Measurements from ENCODE around the gene SHC3.
A peak's percentile ranks its signal among the peaks of the same experiment; 100 is the strongest.

The SHC3 gene

DNA sequence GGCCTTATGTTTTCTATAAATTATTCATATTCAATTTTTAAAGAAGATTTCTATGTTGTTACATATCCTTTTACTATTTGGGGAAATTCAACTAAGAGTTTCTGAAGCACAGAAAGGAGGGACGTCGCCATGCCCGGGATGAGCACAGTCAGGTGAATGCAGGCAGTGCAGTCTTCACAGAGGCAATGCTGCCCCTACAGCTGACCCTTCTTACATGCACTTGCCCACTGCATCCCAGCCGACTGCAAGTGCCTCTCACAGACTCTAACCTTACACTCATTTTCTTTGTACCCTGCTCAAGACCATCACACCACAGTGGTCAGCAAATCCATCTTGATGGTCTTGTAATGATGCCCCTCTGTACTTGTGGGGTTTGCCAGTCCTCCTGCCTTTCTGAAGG, 73.8 kb downstream of the SHC3 start:
- DNase-seq: no peak

GRCh38 chr9:89097219-89097618, 81.4 kb downstream of the SHC3 start:
- DNase-seq: no peak

- no peak for DNase-seq
Measured at GRCh38 chr9:89096807-89097206, 81.8 kb downstream of the SHC3 start.

DNA sequence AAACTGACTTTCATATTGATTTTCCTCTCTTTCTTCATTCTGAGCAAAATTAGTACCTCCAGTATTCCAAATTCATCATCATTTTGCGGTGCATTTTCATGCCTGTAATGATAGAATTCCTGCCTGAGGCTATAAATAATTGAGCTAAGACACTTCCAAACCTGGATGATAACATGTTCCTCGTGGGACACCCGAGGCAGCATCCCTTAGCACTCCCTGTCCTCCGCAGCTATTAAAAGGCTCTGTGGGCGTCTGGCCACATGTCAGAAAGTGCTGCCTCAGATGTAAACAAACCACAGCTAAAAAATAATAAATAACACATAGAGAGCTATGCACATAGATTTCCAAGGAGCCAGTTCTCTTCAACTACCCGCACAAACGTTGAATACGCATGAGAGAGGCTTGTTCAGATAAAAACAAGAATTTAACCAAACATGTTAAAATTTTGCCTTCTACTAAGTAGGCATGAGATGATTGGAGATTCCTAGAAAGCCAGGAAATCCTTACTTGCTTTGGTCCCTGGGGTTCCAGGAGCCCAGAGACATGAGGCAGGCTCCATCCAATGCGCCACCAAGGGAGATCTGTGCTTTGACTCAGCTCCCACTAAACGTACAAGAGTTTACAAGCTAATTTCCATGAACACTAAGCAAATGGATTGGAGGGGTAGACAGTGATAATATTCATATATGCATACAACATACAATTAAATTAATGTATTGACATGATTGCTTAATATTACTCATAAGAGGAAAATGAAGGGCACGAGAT, 82.7 kb downstream of the SHC3 start:
- no peak for DNase-seq

DNA sequence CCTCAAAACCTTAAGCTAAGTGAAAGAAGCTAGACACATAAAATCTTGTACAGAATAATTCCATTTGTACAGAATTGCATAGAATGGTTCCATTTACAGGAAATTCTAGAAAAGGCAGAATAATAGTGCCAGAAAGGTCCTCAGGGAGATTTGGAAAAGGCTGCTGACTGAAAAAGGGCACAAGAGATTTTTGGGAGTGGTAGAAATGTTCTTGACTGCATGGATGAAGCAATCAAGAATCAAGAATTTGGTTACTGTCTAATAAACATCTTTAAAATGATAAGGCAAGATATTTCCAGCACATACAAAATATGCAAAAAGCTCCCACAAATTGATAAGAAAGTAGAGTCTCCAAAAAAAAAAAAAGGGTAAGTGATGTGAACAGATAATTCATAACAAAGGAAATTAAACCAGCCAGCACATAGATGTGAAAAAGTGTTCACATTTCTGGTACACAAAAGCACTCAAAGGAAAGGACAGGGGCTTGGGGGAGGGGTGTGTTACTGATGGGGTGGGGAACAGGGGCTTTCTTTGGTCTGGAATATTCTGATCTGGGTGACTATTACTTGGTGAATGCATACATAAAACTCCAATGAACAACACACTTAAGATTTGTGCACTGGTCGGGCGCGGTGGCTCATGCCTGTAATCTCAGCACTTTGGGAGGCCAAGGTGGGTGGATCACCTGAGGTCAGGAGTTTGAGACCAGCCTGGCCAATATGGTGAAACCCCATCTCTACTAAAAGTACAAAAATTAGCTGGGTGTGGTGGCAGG, 85.2 kb downstream of the SHC3 start:
- no peak for DNase-seq

DNA sequence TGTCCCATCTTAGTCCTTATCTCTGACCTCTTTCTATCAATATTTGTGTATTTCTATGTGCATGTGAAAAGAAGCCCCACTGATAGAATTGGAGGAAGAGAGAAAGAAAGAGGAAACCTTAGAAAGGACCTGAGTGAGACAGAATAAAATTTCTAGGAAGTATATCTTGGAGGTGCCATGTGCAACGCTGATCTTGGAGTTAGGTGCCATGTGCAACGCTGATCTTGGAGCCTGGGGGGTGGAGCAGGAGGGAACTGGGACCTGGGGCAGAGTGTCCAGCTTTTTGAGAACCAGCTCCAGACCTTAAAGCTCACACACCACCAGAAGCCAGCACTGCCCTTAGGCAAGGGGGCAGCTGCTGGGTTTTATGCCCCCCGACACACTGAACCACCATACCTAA, 89.4 kb downstream of the SHC3 start:
- DNase-seq: no peak

DNA sequence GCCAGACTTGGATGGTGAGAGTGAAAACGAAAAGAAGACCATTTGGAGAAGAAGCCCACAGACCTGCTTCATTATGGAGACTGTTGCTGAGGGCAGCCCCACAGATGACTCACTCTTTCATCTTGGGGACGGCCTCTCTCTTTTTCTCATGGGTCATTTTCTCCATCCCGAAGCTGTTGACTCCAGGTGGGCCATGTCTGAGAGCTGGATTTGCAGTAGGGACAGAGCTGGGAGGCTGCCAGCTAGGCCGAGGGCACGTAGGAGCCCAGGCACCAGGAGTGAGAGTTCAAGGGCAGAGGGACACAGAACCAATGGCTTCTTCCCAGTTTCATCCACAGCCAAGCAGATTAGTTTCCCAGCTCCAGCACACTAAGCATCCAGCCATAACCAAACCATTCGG, 95.0 kb downstream of the SHC3 start:
- no peak for DNase-seq

DNA sequence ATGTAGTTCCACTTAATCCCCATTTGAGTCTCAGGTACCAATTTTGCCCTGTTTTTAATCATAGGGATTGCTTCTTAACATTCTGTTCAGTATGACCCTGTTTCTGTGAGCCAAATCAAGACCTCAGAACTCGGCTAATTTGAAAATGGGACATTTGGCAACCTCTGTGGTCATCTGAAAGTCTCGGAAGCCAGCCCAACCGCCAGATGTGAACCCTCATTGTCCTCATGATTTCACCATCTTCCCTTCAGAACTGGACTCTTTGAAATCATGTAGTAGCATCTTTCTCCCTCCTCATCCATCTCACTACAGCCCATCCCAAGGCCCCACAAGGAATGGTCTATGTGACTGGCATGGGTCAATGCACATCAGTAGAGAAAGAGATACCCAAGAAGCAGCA, 98.4 kb downstream of the SHC3 start:
- DNase-seq: no peak

- DNase-seq: no peak
Measured at GRCh38 chr9:89079391-89079790, 99.2 kb downstream of the SHC3 start.

- no peak for DNase-seq
Measured at GRCh38 chr9:89078860-89079259, 99.8 kb downstream of the SHC3 start.

DNA sequence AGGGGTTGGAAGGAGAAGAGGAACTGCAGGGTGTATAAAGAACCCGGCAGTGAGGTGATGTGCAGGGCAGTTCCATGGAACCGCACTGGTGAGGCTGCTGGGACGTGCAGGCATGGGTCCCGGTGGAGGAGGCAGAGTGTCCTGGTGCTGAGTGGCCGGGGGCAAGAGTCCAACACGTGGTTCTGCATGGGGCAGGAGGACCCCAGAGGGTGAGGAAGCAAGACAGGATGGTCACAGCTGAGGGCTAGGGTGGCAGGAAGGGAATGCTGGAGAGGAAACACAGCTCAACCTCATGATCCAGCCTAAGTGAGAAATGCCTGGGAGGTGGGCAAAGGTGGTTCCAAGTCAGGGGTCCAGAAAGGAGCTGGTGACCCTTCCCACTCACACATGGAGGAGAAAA, 100.2 kb downstream of the SHC3 start:
- no peak for DNase-seq

DNA sequence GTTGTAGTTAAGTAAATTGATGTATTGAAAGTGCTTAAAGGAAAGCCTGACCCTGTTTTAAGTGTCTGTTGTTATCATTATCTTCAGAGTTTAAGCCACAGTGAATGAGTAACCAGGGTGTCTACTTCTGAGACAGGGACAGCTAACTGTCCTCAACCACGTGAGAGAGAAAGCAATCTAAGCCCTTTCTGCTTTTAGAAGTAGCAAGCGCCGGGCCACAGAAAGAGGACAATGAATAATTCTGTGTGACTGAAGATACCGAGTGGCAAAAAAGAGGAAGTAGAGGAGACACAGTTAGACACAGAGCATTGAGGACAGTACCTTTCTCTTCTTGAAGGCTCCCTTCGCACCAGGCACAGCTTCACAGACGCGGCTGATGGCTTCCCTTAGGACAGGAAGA, 101.1 kb downstream of the SHC3 start:
- DNase-seq: no peak

- DNase-seq: no peak
Measured at GRCh38 chr9:89073397-89073796, 105.2 kb downstream of the SHC3 start.

GRCh38 chr9:89071591-89071990, 107.0 kb downstream of the SHC3 start:
- DNase-seq: no peak

DNA sequence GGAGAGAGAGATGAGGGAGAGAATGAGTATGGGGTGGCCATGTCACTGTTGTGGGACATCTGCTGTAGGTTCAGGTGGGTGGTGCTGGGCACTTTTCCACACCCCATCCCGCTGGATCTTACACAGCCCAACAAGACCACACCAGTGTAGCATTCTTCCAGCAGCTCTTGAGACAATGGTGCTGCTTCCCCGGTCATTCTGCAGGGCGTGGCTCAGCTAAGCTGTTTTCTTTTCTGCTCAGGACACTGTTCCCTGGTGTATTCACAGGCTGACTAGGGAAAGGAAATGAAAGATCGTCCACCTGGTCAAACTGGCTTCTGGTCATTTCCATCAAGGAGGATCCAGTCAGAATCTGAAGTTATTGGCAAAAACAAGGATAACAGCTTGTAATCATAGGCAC, 111.8 kb downstream of the SHC3 start:
- DNase-seq: no peak

GRCh38 chr9:89065921-89066320, 112.7 kb downstream of the SHC3 start:
- no peak for DNase-seq

- no peak for DNase-seq
Measured at GRCh38 chr9:89060790-89061189, 117.8 kb downstream of the SHC3 start.

DNA sequence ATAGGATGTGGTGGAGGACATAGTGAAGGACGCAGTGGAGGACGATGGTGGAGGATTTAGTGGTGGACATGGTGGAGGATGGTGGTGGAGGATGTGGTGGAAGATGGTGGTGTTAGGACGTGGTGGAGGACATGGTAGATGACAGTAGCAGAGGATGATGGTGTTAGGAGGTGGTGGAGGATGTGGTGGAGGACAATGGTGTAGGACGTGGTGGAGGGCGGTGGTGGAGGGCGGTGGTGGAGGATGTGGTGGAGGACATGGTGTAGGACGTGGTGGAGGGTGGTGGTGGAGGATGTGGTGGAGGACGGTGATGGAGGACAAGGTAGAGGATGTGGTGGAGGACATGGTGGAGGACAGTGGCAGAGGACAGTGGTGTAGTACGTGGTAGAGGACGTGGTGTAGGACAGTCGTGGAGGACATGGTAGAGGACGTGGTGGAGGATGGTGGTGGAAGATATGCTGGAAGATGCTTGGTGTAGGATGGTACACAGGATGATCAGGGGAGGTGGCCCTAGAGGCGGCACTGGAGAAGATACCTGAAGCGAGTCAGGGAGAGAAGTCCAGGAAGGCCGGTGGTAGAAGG, 118.6 kb downstream of the SHC3 start:
- DNase-seq: no peak

GRCh38 chr9:89058906-89059305, 119.7 kb downstream of the SHC3 start:
- DNase-seq: no peak

DNA sequence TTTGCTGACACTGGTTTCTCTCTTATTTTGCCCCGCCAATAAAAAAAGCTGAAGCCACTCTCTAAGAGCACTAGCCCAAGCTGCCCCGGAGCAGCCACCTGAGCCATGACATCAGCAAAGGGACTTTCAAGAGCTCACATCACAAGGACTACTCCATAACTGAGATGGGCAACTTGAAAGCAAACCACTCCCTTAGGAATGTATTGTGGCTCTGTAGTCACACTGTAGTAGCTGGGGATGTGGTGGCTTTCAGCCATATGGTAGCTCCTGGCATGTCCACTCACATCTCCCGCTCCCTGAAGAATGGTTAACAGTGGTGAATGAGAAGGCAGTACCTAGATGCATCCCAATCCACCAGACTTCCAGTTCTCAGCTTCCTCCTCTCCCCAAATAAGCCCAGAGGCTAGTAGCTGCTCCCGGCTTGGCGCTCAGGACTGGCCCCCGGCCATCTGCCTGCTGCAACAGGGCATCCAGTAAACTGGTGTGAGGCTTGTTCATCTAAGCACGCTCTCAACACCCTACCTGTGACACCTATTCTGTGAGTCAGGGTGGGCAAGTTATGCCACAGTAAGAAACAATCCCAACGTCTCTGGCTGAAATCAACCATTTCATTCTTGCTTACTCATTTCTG, 123.6 kb downstream of the SHC3 start:
- DNase-seq: no peak

DNA sequence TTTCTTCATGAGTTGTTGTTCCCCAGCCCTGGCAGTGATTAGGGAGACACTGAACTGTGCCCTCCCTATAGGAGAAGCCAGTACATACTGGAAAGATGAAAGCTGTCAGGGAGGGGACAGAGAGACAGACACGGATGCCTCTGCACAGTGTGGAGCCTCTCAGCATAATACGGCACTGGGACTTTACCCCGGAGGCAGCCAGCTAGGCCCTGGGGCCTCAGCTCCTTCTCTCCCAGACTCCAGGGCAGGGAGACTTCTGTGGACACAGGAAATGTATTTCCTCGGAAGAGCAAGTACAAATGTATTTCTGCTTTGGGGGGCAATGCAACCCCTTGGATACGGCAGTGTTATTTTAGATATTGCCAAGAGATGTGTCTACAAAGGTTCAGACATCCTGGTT, 125.3 kb downstream of the SHC3 start:
- no peak for DNase-seq

DNA sequence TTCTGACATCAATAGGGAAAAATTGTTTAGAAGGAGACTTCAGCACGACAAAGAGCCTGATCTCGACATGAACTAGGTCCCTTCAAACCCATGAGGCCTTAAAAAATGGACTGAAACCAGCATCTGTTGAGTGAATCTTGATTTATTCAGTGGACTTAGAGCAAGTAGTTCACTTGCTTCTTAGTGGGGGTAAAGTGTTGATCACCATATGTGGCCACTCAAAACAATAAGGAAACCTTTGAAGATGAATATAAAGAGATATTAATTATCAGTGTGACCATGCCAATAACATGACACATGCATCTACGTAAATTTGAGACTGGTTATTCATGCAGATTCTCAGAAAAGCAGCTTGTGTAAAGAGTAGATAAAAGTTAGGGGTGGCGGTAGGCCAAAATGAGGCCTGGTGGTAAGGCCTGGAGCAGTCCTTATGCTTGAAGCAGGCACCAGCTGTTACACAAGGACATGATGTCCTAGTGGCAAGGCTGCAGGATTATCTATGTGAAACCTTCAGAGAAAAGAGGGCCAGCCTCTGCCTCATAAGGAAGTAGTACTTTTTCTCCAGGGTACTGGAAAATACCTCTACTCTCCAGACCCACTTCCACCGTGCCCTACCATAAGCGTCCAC, 126.0 kb downstream of the SHC3 start:
- DNase-seq: peak; percentile 77

GRCh38 chr9:89051421-89052025, 127.1 kb downstream of the SHC3 start:
- DNase-seq: peak; percentile 39
